ENCODE data around the gene MFRP. TPM values are rescaled to one million over a fixed set of nuclear protein-coding genes. Genes with fewer than 3 reads are reported as not detected.

MFRP gene
- total RNA-seq, 1 donor from 2014 or later = not detected

GRCh38 chr11:119338318-119338890 is 8.1 kb downstream of the MFRP start:
- peak; percentile 76 for TF ChIP-seq CTCF (IDR thresholded peaks at IDR 0.05; ENCODE audit: unreplicated experiment)
- no peaks in the 10 kb centered on the region for H3K9me3 Mint-ChIP-seq
- peaks cover 50% of the 10 kb centered on the region for H3K4me1 Mint-ChIP-seq
- peak overlapping the region; percentile 67 for H3K4me3 Mint-ChIP-seq
- DNase-seq (ENCODE audit: low spot score in 2 of 2, unreplicated experiment in 2 of 2) = peak; percentile 52 to 88
- peaks cover 34% of the 10 kb centered on the region for H3K27me3 Mint-ChIP-seq (ENCODE audit: low read depth)
- H3K36me3 Mint-ChIP-seq = peaks cover 5% of the 10 kb centered on the region
- H3K27ac Mint-ChIP-seq = peak overlapping the region; percentile 83

DNA sequence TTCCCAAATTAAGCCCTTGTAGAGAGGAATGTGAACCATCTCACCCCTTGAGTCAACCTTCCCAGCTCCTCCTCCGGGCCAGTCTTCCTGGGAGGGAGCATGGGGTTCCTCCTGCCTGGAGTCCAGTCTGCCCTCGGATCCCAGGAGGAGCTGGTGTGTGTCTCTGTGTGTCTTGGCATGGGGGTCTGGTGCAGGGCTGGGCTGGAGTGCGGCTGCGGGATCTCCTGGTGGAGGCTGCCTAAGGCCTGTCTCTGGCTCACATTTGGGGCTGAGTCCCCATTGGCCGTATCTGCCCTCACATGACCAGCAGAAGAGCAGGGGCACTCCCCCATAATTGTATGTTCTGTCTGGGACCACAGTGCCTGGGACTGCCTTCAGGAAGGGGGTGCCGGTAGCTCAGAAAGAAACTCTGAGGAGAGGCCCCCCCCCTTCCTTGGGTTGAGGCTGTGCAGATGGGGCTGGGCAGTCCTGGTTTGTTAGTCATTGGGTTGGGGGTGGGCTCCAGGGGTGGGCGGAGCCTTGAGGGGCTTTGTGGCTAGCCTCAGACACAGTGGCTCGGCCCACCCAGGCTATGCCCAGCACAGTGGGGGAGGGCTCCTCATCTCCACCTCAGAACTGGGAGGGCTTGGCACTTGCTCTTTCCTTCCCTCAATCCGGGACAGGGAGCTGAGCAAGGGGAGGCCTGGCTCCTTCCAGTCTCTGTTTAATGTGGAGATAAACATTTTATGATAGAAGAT is 8.8 kb downstream of the MFRP start:
- Mint-ChIP-seq H3K36me3 (peaks cover 5% of the 10 kb centered on the region), H3K27ac (peak overlapping the region; percentile 83), H3K9me3 (no peaks in the 10 kb centered on the region), H3K4me3 (peak overlapping the region; percentile 67), H3K27me3 (ENCODE audit: low read depth) (peaks cover 28% of the 10 kb centered on the region), H3K4me1 (peaks cover 50% of the 10 kb centered on the region)
- TF ChIP-seq CTCF (IDR thresholded peaks at IDR 0.05; ENCODE audit: unreplicated experiment) = no peak
- DNase-seq (ENCODE audit: low spot score in 2 of 2, unreplicated experiment in 2 of 2) = peak in 1 of 2 experiments; percentile 46

DNA sequence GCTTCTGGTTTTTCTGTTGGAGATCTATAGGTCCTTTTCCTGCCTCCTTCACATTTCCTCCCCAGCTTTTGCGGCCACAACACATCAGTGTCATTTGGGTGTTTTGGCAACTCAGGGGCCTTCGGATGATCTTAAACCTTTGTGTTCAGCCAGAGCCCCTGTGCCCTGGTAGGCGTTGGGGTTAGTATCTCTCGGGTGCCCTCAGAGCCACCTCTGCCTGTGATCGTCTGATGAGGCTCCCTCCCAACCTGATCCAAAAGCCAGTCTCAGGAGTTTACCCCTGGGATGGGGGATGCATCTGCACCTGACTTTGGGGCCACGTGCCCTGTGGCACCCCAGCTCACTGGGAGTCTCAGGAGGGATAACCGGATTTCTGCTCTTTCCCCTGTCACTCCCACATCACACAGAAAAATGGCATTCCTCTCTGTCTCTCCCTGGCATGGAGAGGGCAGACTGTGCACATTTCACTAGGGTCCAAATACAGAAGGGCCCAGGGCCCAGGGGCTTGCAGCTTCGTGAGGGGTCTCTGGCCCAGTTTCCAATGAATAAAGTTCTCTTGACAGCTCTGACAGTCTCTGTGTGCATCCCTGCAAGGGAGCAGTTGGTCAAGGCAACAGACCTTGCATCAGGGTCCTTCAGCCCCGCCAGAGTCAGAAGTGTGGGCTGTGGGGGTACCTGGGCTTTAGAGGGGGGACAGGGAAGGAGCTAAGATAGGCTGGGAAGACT is 9.6 kb downstream of the MFRP start:
- H3K4me1 Mint-ChIP-seq = peaks cover 50% of the 10 kb centered on the region
- peaks cover 5% of the 10 kb centered on the region for H3K36me3 Mint-ChIP-seq
- DNase-seq (ENCODE audit: low spot score in 2 of 2, unreplicated experiment in 2 of 2) = no peak

DNA sequence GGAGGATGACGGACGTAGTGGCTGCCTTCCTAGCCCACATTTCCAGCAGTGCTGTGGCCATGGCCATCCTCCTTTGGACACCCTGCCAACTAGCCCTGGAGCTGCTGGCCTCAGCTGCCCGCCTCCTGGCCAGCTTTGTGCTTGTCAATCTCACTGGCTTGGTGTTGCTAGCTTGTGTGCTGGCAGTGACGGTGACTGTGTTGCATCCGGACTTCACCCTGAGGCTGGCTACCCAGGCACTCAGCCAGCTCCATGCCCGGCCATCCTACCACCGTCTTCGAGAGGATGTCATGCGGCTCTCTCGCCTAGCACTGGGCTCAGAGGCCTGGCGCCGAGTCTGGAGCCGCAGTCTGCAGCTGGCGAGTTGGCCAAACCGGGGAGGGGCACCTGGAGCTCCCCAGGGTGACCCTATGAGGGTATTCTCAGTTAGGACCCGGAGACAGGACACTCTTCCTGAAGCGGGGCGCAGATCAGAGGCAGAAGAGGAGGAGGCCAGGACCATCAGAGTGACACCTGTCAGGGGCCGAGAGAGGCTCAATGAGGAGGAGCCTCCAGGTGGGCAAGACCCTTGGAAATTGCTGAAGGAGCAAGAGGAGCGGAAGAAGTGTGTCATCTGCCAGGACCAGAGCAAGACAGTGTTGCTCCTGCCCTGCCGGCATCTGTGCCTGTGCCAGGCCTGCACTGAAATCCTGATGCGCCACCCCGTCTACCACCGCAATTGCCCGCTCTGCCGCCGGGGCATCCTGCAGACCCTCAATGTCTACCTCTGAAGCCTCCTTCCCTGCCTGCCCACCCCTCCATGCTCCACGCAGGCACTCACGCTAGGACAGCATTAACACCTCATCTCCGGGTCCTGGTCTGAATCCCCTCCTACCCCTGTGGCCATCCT is 10.6 kb downstream of the MFRP start:
- H3K27ac Mint-ChIP-seq = peak overlapping the region; percentile 100
- no peak for TF ChIP-seq CTCF (IDR thresholded peaks at IDR 0.05; ENCODE audit: unreplicated experiment)

More for the DNA sequence above, 9.6 kb downstream of the MFRP start:
- peak overlapping the region; percentile 99 for H3K4me3 Mint-ChIP-seq
- H3K9me3 Mint-ChIP-seq = no peaks in the 10 kb centered on the region
- peak overlapping the region; percentile 83 for H3K27ac Mint-ChIP-seq
- peaks cover 23% of the 10 kb centered on the region for H3K27me3 Mint-ChIP-seq (ENCODE audit: low read depth)
- TF ChIP-seq CTCF (IDR thresholded peaks at IDR 0.05; ENCODE audit: unreplicated experiment) = no peak

DNA sequence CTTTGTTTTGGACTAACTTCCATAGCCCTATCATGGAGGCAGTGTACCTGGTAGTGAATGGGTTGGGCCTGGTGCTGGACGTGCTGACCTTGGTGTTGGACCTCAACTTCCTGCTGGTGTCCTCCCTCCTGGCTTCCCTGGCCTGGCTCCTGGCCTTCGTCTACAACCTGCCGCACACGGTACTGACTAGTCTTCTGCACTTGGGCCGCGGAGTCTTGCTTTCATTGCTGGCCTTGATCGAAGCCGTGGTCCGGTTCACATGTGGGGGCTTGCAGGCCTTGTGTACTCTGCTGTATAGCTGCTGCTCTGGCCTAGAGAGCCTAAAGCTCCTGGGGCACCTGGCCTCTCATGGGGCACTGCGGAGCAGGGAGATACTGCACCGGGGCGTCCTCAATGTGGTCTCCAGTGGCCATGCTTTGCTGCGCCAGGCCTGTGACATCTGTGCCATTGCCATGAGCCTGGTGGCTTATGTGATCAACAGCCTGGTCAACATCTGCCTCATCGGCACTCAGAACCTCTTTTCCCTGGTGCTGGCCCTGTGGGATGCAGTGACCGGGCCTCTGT is 11.3 kb downstream of the MFRP start:
- no peaks in the 10 kb centered on the region for H3K9me3 Mint-ChIP-seq
- peaks cover 12% of the 10 kb centered on the region for H3K27me3 Mint-ChIP-seq (ENCODE audit: low read depth)
- DNase-seq (ENCODE audit: low spot score in 2 of 2, unreplicated experiment in 2 of 2) = no peak
- peak overlapping the region; percentile 100 for H3K27ac Mint-ChIP-seq
- peaks cover 45% of the 10 kb centered on the region for H3K4me1 Mint-ChIP-seq
- H3K4me3 Mint-ChIP-seq = peak overlapping the region; percentile 99
- H3K36me3 Mint-ChIP-seq = peaks cover 5% of the 10 kb centered on the region
- TF ChIP-seq CTCF (IDR thresholded peaks at IDR 0.05; ENCODE audit: unreplicated experiment) = no peak

More for the DNA sequence above, 10.6 kb downstream of the MFRP start:
- peaks cover 48% of the 10 kb centered on the region for H3K4me1 Mint-ChIP-seq
- no peak for DNase-seq (ENCODE audit: low spot score in 2 of 2, unreplicated experiment in 2 of 2)
- H3K4me3 Mint-ChIP-seq = peak overlapping the region; percentile 99
- H3K36me3 Mint-ChIP-seq = peaks cover 5% of the 10 kb centered on the region
- peaks cover 15% of the 10 kb centered on the region for H3K27me3 Mint-ChIP-seq (ENCODE audit: low read depth)
- H3K9me3 Mint-ChIP-seq = no peaks in the 10 kb centered on the region

Data from mesothelial cell of epicardium (in vitro differentiated cells).